GM19043 (cell line): ENCODE data around the gene ZNF865.

Experiments
- ATAC-seq: cut with Tn5 transposase; IDR thresholded peaks from one replicate; pipeline ENCODE4 v1.9.1; 2021; ENCODE audit warnings: low read depth; ENCODE audit not compliant: unreplicated experiment

ZNF865 gene

GRCh38 chr19:55603581-55604292 lies 1.7 kb upstream of the ZNF865 start:
- ATAC-seq: no peak

GRCh38 chr19:55605207-55605636 lies 225 bp upstream of the ZNF865 start:
- ATAC-seq: peak; percentile 63

GRCh38 chr19:55606471-55606787 lies 982 bp downstream of the ZNF865 start:
- no peak for ATAC-seq

GRCh38 chr19:55606817-55607216 lies 1.4 kb downstream of the ZNF865 start:
- no peak for ATAC-seq

GRCh38 chr19:55609326-55609725 lies 3.9 kb downstream of the ZNF865 start:
- no peak for ATAC-seq

- ATAC-seq: no peak
These were observed 6.0 kb downstream of the ZNF865 start for GRCh38 chr19:55611300-55611982.

GRCh38 chr19:55611983-55612645 lies 6.7 kb downstream of the ZNF865 start:
- no peak for ATAC-seq

GRCh38 chr19:55613396-55613795 lies 7.9 kb downstream of the ZNF865 start:
- ATAC-seq: no peak

- no peak for ATAC-seq
These were observed 8.7 kb downstream of the ZNF865 start for GRCh38 chr19:55613930-55614710.

- ATAC-seq: no peak
These were observed 9.5 kb downstream of the ZNF865 start for GRCh38 chr19:55614711-55615542.

GRCh38 chr19:55615543-55616394 lies 10.3 kb downstream of the ZNF865 start:
- ATAC-seq: no peak

GRCh38 chr19:55616395-55616875 lies 11.0 kb downstream of the ZNF865 start:
- ATAC-seq: no peak

- no peak for ATAC-seq
These were observed 12.0 kb downstream of the ZNF865 start for GRCh38 chr19:55617426-55617825.

- no peak for ATAC-seq
These were observed 13.0 kb downstream of the ZNF865 start for GRCh38 chr19:55618426-55618825.

GRCh38 chr19:55619286-55619685 lies 13.8 kb downstream of the ZNF865 start:
- no peak for ATAC-seq

GRCh38 chr19:55620410-55621204 lies 15.2 kb downstream of the ZNF865 start:
- no peak for ATAC-seq

GRCh38 chr19:55621205-55621672 lies 15.8 kb downstream of the ZNF865 start:
- ATAC-seq: no peak

GRCh38 chr19:55621673-55622231 lies 16.3 kb downstream of the ZNF865 start:
- no peak for ATAC-seq
